Measurements from ENCODE around the gene ARHGAP4.

- TF ChIP-seq SP1 (IDR thresholded peaks at IDR 0.05) (no peak), FOXM1 (IDR thresholded peaks at IDR 0.05; ENCODE audit: borderline replicate concordance) (no peak), PKNOX1 (IDR thresholded peaks at IDR 0.05) (no peak), ELF4 (IDR thresholded peaks at IDR 0.05) (no peak), BHLHE40 (IDR thresholded peaks at IDR 0.05; ENCODE audit: borderline replicate concordance) (no peak), NFRKB (IDR thresholded peaks at IDR 0.05) (no peak), L3MBTL2 (conservative IDR thresholded peaks at IDR 0.05) (no peak), ZNF384 (IDR thresholded peaks at IDR 0.05) (no peak), FOXK2 (IDR thresholded peaks at IDR 0.05) (no peak), FOXA1 (IDR thresholded peaks at IDR 0.05) (no peak), LEF1 (IDR thresholded peaks at IDR 0.05; ENCODE audit: borderline replicate concordance) (no peak), SUZ12 (IDR thresholded peaks at IDR 0.05) (no peak), HDGF (IDR thresholded peaks at IDR 0.05; ENCODE audit: borderline replicate concordance) (no peak), ARNT (IDR thresholded peaks at IDR 0.05) (no peak)
Measured at GRCh38 chrX:153945956-153946943, 20.2 kb upstream of the ARHGAP4 start.

Measured in HEK293T (cell line).